HCT116 (cell line): ENCODE data around the gene EDN1. TPM values are rescaled to one million over a fixed set of nuclear protein-coding genes. Genes with fewer than 3 reads are reported as not detected.

ENCODE experiments used
- ATAC-seq: fragments of 200-7000 bp; cut with Tn5 transposase; 2 replicates; pipeline ENCODE4 v1.9.1; 2020; ENCODE audit warnings: mild to moderate bottlenecking, moderate library complexity
- BruUV-seq: library from RNA; stranded (reverse); fragments of 400-500 nt; replicated peaks from 2 replicates; lab custom pipeline; 2021; lab: Mats Ljungman, UMichigan
- CTCF ChIA-PET: fragments of 300-600 bp; sonication (Branson Sonifier 250); formaldehyde crosslinking; loops from one replicate; lab custom pipeline; 2021; ENCODE audit warnings: antibody characterized with exemption; lab: Charles Lee
- POLR2A ChIA-PET: fragments of 300-600, 350-600 bp; sonication (Branson Sonifier 250); formaldehyde crosslinking; loops from one replicate; lab custom pipeline; 2021; ENCODE audit warnings: antibody characterized with exemption; lab: Charles Lee
- RAD21 ChIA-PET, 2 experiments: fragments of 300-600 bp; sonication (Branson Sonifier 250); formaldehyde crosslinking; loops; one replicate each; lab custom pipeline; 2023; ENCODE audit warnings: low total read pairs in 2 of 2; ENCODE audit not compliant: uncharacterized antibody in 2 of 2, unreplicated experiment in 2 of 2, low non-redundant PET in 1 of 2; lab: Charles Lee
- DNase-seq: peaks from one replicate; pipeline ENCODE4 v3.0.0-alpha.2; 2010; ENCODE audit warnings: low read depth, low spot score
- H2AFZ ChIP-seq: fragments of 200-600 bp; shearing (Covaris generic), sonication (generic); 2 replicates; pipeline ENCODE4 v1.6.1; 2017; ENCODE audit warnings: low read depth, mixed run types, mixed read lengths, antibody characterized with exemption, low read length; ENCODE audit not compliant: poor library complexity, severe bottlenecking
- H3K27ac ChIP-seq: 2 replicates; pipeline ENCODE4 v1.5.1; 2012; ENCODE audit warnings: low read depth, low read length
- H3K27me3 ChIP-seq: fragments of 200-600 bp; sonication (generic); 2 replicates; pipeline ENCODE4 v1.6.1; 2016; ENCODE audit warnings: mixed run types, low read length, mixed read lengths; ENCODE audit not compliant: insufficient read depth
- H3K36me3 ChIP-seq, 2 experiments: fragments of 200-500 bp in 1 of 2; fragments of 200-600 bp in 1 of 2; sonication (Bioruptor generic) in 1 of 2; sonication (generic) in 1 of 2; 2 replicates each; pipeline versions ENCODE4 v1.5.1 to v1.6.1; 2014 to 2016; ENCODE audit warnings: low read length in 2 of 2, inconsistent platforms in 1 of 2, mixed read lengths in 1 of 2, mixed run types in 1 of 2; ENCODE audit not compliant: insufficient read depth in 2 of 2, control insufficient read depth in 1 of 2
- H3K4me1 ChIP-seq, 2 experiments: fragments of 200-600 bp in 1 of 2; sonication (generic) in 1 of 2; 2 replicates each; pipeline versions ENCODE4 v1.5.1 to v1.6.1; 2012 to 2017; ENCODE audit warnings: low read length in 2 of 2, inconsistent platforms in 1 of 2, mild to moderate bottlenecking in 1 of 2, mixed read lengths in 1 of 2, mixed run types in 1 of 2, moderate library complexity in 1 of 2; ENCODE audit not compliant: insufficient read depth in 2 of 2, control insufficient read depth in 1 of 2
- H3K4me2 ChIP-seq: fragments of 200-600 bp; sonication (generic); 2 replicates; pipeline ENCODE4 v1.6.1; 2017; ENCODE audit warnings: mixed run types, low read length, mixed read lengths
- H3K4me3 ChIP-seq, 2 experiments: fragments of 200-600 bp in 1 of 2; sonication (generic) in 1 of 2; replicated peaks in 1 of 2; 2 replicates each; pipeline ENCODE4 v1.5.1; 2011 to 2016; ENCODE audit warnings: low read length in 2 of 2, control low read depth in 1 of 2, low read depth in 1 of 2, mild to moderate bottlenecking in 1 of 2, mixed read lengths in 1 of 2, mixed run types in 1 of 2
- H3K79me2 ChIP-seq: fragments of 200-600 bp; sonication (generic); 2 replicates; pipeline ENCODE4 v1.6.1; 2017; ENCODE audit warnings: mild to moderate bottlenecking, mixed run types, low read length, moderate library complexity, mixed read lengths; ENCODE audit not compliant: insufficient read depth
- H3K9ac ChIP-seq: fragments of 200-600 bp; sonication (generic); 2 replicates; pipeline ENCODE4 v1.6.1; 2016; ENCODE audit warnings: low read length, mixed read lengths
- H3K9me2 ChIP-seq: fragments of 200-600 bp; sonication (generic), shearing (Covaris generic); 2 replicates; pipeline ENCODE4 v1.6.1; 2017; ENCODE audit warnings: mixed run types, mild to moderate bottlenecking, moderate library complexity; ENCODE audit not compliant: insufficient read depth
- H3K9me3 ChIP-seq, 2 experiments: fragments of 200-500 bp in 1 of 2; fragments of 200-600 bp in 1 of 2; sonication (Bioruptor generic) in 1 of 2; sonication (generic) in 1 of 2; 2 replicates each; pipeline ENCODE4 v1.6.1; 2014 to 2017; ENCODE audit warnings: low read length in 2 of 2, mixed read lengths in 2 of 2, inconsistent platforms in 1 of 2, low read depth in 1 of 2, mild to moderate bottlenecking in 1 of 2, mixed run types in 1 of 2, moderate library complexity in 1 of 2; ENCODE audit not compliant: control insufficient read depth in 1 of 2, insufficient read depth in 1 of 2
- H4K20me1 ChIP-seq: fragments of 200-600 bp; sonication (generic), shearing (Covaris generic); 2 replicates; pipeline ENCODE4 v1.6.1; 2017; ENCODE audit warnings: mixed run types, mild to moderate bottlenecking, moderate library complexity; ENCODE audit not compliant: insufficient read depth
- ELF1 ChIP-seq: IDR thresholded peaks from 2 replicates; pipeline ENCODE4 v1.6.1; 2012; ENCODE audit warnings: low read depth, borderline replicate concordance
- FOSL1 ChIP-seq: IDR thresholded peaks from 2 replicates; pipeline ENCODE4 v1.6.1; 2012; ENCODE audit warnings: low read depth
- RAD21 ChIP-seq: IDR thresholded peaks from 2 replicates; pipeline ENCODE4 v1.6.1; 2012; ENCODE audit warnings: low read depth, mild to moderate bottlenecking
- ZNF274 ChIP-seq: fragments of 200-500 bp; sonication (Bioruptor generic); IDR thresholded peaks from 2 replicates; pipeline ENCODE4 v1.6.1; 2014; ENCODE audit warnings: mild to moderate bottlenecking, low read depth, low read length, inconsistent platforms
- intact Hi-C: fragments of 100-400 bp; cut with micrococcal nuclease; formaldehyde crosslinking; loops from 2 replicates; pipeline ENCODE4 v1.10.0; 2022
- total RNA-seq: library from RNA; stranded (reverse); gene quantifications from one replicate; pipeline ENCODE4 v1.2.1, GENCODE V29; 2021; ENCODE audit not compliant: unreplicated experiment
- TF ChIP-seq, protein P1 (sequence below): IDR thresholded peaks from 2 replicates; pipeline ENCODE4 v1.6.1; 2012

EDN1 gene
- total RNA-seq, 1 experiment from 2014 or later: 0.22 TPM

DNA sequence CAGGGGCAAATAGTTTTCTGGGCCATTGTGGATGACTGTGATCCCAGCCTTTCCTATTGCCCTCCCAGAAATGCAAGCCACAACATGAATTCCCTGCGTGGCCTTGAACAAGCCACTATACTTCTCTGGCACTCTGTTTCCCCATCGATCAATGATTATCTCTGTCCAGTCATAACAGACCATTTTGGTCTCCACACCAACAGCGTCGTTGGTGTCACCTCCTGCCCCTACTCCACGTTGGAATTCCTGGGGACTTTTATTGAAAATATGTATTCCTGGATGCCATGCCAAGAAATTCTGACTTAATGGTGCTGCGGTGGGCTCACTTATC lies 50.3 kb downstream of the EDN1 start:
- Histone ChIP-seq H3K36me3 (no peaks in the 10 kb centered on the region), H3K27ac (no peak overlapping the region), H3K9me2 (no peaks in the 10 kb centered on the region), H3K27me3 (no peaks in the 10 kb centered on the region), H2AFZ (no peak overlapping the region), H3K4me2 (no peak overlapping the region), H3K4me1 (peaks cover 0 to 12% of the 10 kb centered on the region in 2 experiments; a peak in 1 of 4 replicates), H3K9ac (no peak overlapping the region), H3K4me3 (no peak overlapping the region), H4K20me1 (no peaks in the 10 kb centered on the region), H3K79me2 (no peaks in the 10 kb centered on the region), H3K9me3 (no peaks in the 10 kb centered on the region)
- POLR2A ChIA-PET: no interaction called here
- no TSS peak for BruUV-seq
- DNase-seq (no peak), ATAC-seq (no peak)
- TF ChIP-seq FOSL1 (no peak), ELF1 (no peak), ZNF274 (no peak)
- CTCF ChIA-PET: no interaction called here
- intact Hi-C loops: no loop called here
- RAD21 ChIA-PET: no interaction called here

DNA sequence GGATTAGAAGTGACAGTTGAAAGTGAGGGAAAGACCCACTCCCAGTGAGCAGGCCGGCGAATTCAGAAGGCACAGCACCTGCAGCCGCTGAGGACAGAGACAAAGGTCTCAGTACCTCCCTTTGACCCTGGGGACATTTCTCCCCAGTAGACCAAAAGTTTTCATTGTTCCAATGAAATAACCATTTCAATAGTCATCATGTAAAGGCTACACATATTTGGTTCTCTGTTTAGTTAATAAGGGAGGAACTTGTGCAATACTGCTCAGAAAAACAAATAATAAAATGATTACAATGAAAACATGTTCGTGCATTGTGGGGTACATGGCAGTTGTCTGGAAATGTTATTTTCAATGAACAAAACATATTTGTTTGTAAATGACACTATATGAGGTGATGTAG lies 52.5 kb downstream of the EDN1 start:
- no peak for ATAC-seq
- Histone ChIP-seq H3K27ac (no peak overlapping the region), H3K4me1 (peaks cover 0 to 17% of the 10 kb centered on the region in 2 experiments; a peak in 3 of 4 replicates), H3K4me2 (no peak overlapping the region)
- POLR2A ChIA-PET: no interaction called here
- BruUV-seq: no TSS peak
- TF ChIP-seq, protein P1, sequence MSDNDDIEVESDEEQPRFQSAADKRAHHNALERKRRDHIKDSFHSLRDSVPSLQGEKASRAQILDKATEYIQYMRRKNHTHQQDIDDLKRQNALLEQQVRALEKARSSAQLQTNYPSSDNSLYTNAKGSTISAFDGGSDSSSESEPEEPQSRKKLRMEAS: no peak
- no peak for TF ChIP-seq RAD21
- TF ChIP-seq, all 23 proteins: peak for 0
- Histone ChIP-seq H2AFZ (no peak overlapping the region), H4K20me1 (no peaks in the 10 kb centered on the region), H3K9me2 (no peaks in the 10 kb centered on the region), H3K9me3 (no peaks in the 10 kb centered on the region), H3K9ac (no peak overlapping the region), H3K27me3 (no peaks in the 10 kb centered on the region), H3K4me3 (no peak overlapping the region), H3K79me2 (no peaks in the 10 kb centered on the region), H3K36me3 (no peaks in the 10 kb centered on the region)
- CTCF ChIA-PET: no interaction called here
- DNase-seq: no peak
- intact Hi-C loops: no loop called here
- RAD21 ChIA-PET: no interaction called here
